K562 (cell line): ENCODE measurements around the gene FHL1. TPM values are rescaled to one million over a fixed set of nuclear protein-coding genes. Genes with fewer than 3 reads are reported as not detected.

ENCODE experiments used
- ATAC-seq: fragments of 200-7000 bp; cut with Tn5 transposase; 3 replicates; pipeline ENCODE4 v1.9.1; 2020; ENCODE audit warnings: moderate library complexity
- BruUV-seq: library from RNA; stranded (reverse); fragments of 400-500 nt; replicated peaks from 2 replicates; lab custom pipeline; 2021; lab: Mats Ljungman, UMichigan
- CTCF ChIA-PET: fragments of 300-600 bp; formaldehyde crosslinking; extraction: SDS; loops from one replicate; lab custom pipeline; 2021; ENCODE audit warnings: low intra/inter-chr PET ratio; lab: Yijun Ruan, JAX
- POLR2A ChIA-PET: fragments of 300-600, 350-650 bp; sonication (Branson Sonifier 250); formaldehyde crosslinking; extraction: SDS; loops from one replicate; lab custom pipeline; 2021; ENCODE audit warnings: antibody characterized with exemption, inconsistent platforms; lab: Yijun Ruan, JAX
- DNase-seq, 4 experiments: peaks; one replicate each; pipeline versions ENCODE4 v3.0.0 to v3.0.0-alpha.2; 2011 to 2018; ENCODE audit warnings: low spot score in 3 of 4, mixed read lengths in 3 of 4; ENCODE audit errors: extremely low read depth in 1 of 4
- FAIRE-seq: peaks from 2 replicates; lab custom pipeline; 2011; peaks lifted over from hg19 to GRCh38; lab: Jason Lieb, UNC
- H2AFZ ChIP-seq: 2 replicates; pipeline ENCODE4 v1.6.0; 2011; ENCODE audit warnings: low read depth, low read length, control low read depth, inconsistent platforms
- H3K27ac ChIP-seq: fragments of 200-600 bp; 3 replicates; pipeline ENCODE4 v1.8.0; 2011; ENCODE audit warnings: low read depth, mild to moderate bottlenecking, control low read depth, inconsistent platforms, low read length, moderate library complexity, mixed read lengths; ENCODE audit errors: extremely low read depth
- H3K27me3 ChIP-seq, 2 experiments: fragments of 300-600 bp in 1 of 2; 2 replicates in 1 of 2; 3 replicates in 1 of 2; pipeline versions ENCODE4 v1.6.0 to v1.8.0; 2011; ENCODE audit warnings: inconsistent platforms in 2 of 2, low read length in 2 of 2, mild to moderate bottlenecking in 1 of 2, mixed read lengths in 1 of 2, moderate library complexity in 1 of 2; ENCODE audit not compliant: control insufficient read depth in 2 of 2, insufficient read depth in 2 of 2
- H3K36me3 ChIP-seq: fragments of 300-600 bp; 3 replicates; pipeline ENCODE4 v1.8.0; 2011; ENCODE audit warnings: mild to moderate bottlenecking, low read length, inconsistent platforms; ENCODE audit not compliant: control insufficient read depth, insufficient read depth
- H3K4me1 ChIP-seq, 2 experiments: fragments of 200-600 bp in 1 of 2; replicated peaks in 1 of 2; 2 replicates in 1 of 2; 3 replicates in 1 of 2; pipeline versions ENCODE4 v1.5.1 to v1.8.0; 2011; ENCODE audit warnings: inconsistent platforms in 2 of 2, low read length in 2 of 2, mild to moderate bottlenecking in 1 of 2, mixed read lengths in 1 of 2, moderate library complexity in 1 of 2; ENCODE audit not compliant: control insufficient read depth in 2 of 2, insufficient read depth in 2 of 2
- H3K4me2 ChIP-seq: 2 replicates; pipeline ENCODE4 v1.6.1; 2011; ENCODE audit warnings: low read length, control low read depth, inconsistent platforms, mixed read lengths; ENCODE audit not compliant: insufficient read depth
- H3K4me3 ChIP-seq: fragments of 200-600 bp; sonication (generic), shearing (Covaris generic); 2 replicates; pipeline ENCODE4 v1.5.1; 2016; ENCODE audit warnings: control low read depth, inconsistent platforms
- H3K79me2 ChIP-seq: fragments of 200-600 bp; 3 replicates; pipeline ENCODE4 v1.8.0; 2011; ENCODE audit warnings: low read length, inconsistent platforms; ENCODE audit not compliant: control insufficient read depth, insufficient read depth
- H3K9ac ChIP-seq, 2 experiments: 2 replicates each; pipeline versions ENCODE4 v1.6.0 to v1.6.1; 2011; ENCODE audit warnings: low read depth in 2 of 2, low read length in 2 of 2, control low read depth in 1 of 2, inconsistent platforms in 1 of 2, mild to moderate bottlenecking in 1 of 2, mixed read lengths in 1 of 2; ENCODE audit not compliant: insufficient read depth in 1 of 2
- H3K9me1 ChIP-seq: one replicate; pipeline ENCODE4 v1.6.0; 2011; ENCODE audit warnings: inconsistent platforms, mild to moderate bottlenecking, low read length, moderate library complexity; ENCODE audit not compliant: control insufficient read depth, insufficient read depth
- H3K9me3 ChIP-seq: replicated peaks from 2 replicates; pipeline ENCODE4 v1.5.1; 2011; ENCODE audit warnings: low read depth, low read length, inconsistent platforms; ENCODE audit not compliant: control insufficient read depth, insufficient read depth
- H4K20me1 ChIP-seq: replicated peaks from 2 replicates; pipeline ENCODE4 v1.6.1; 2011; ENCODE audit warnings: low read length, inconsistent platforms, mixed read lengths; ENCODE audit not compliant: control insufficient read depth, insufficient read depth
- COPS2 ChIP-seq: fragments of 450-650 bp; conservative IDR thresholded peaks from 2 replicates; pipeline ENCODE4 v1.6.1; 2016; ENCODE audit warnings: mild to moderate bottlenecking, moderate library complexity
- PHB ChIP-seq: fragments of 250-450 bp; sonication (Bioruptor Pico); IDR thresholded peaks from 2 replicates; pipeline ENCODE4 v1.5.0; 2021
- PTRF ChIP-seq: fragments of 450-650 bp; IDR thresholded peaks from 2 replicates; pipeline ENCODE4 v1.6.1; 2016; ENCODE audit warnings: mild to moderate bottlenecking, missing genetic modification characterization, missing compliant biosample characterization
- SIX5 ChIP-seq, 2 experiments: IDR thresholded peaks; 2 replicates each; pipeline ENCODE4 v1.6.1; 2011; ENCODE audit warnings: low read length in 2 of 2, borderline replicate concordance in 1 of 2, low read depth in 1 of 2, mild to moderate bottlenecking in 1 of 2, moderate library complexity in 1 of 2; ENCODE audit not compliant: insufficient read depth in 1 of 2
- SPI1 ChIP-seq: IDR thresholded peaks from 2 replicates; pipeline ENCODE4 v1.6.1; 2011; ENCODE audit warnings: low read depth, low read length, control low read depth, borderline replicate concordance
- SRSF7 ChIP-seq: fragments of 200-400 bp; formaldehyde crosslinking; optimal IDR thresholded peaks from 2 replicates; pipeline ENCODE3; 2017; ENCODE audit warnings: mild to moderate bottlenecking, low read depth, low read length
- ZNF121 ChIP-seq: sonication (generic); formaldehyde crosslinking; conservative IDR thresholded peaks from 2 replicates; pipeline ENCODE4 v1.8.0; 2022; ENCODE audit warnings: missing genetic modification reagents
- WGBS: fragments of 100-300 bp; shearing (Covaris generic); methylation state at CpG from one replicate; pipeline ENCODE4 v1.1.6; 2016; ENCODE audit warnings: low coverage, mixed read lengths; ENCODE audit not compliant: insufficient coverage; ENCODE audit errors: missing lambda C conversion rate; 5-methylcytosine and 5-hydroxymethylcytosine counted together
- in situ Hi-C: fragments of 300-500 bp; cut with MboI; formaldehyde crosslinking; loops from 4 replicates; pipeline ENCODE4 v1.15.0; 2018; ENCODE audit warnings: inconsistent platforms, mixed read lengths
- intact Hi-C: fragments of 100-400 bp; cut with micrococcal nuclease; formaldehyde crosslinking; loops from 2 replicates; pipeline ENCODE4 v1.14.2; 2022
- polyA plus RNA-seq, 8 experiments: library from polyadenylated mRNA; depleted of rRNA in 4 of 8; stranded (reverse) in 5 of 8; unstranded in 3 of 8; fragments of >200 nt; fragmentation: Nextera tagmentation in 2 of 8; fragmentation: Illumina TruSeq in 1 of 8; extraction: Ambion mirVana in 2 of 8; extraction: Trizol in 1 of 8; gene quantifications; 2 replicates each; pipeline versions ENCODE4 v1.2.1 to v1.2.3, GENCODE V29; 2011 to 2014; ENCODE audit warnings: inconsistent platforms in 1 of 8, missing spikeins in 1 of 8
- total RNA-seq, 7 experiments: library from RNA; depleted of rRNA in 6 of 7; stranded (reverse); fragments of >200 nt in 6 of 7; fragmentation: Illumina TruSeq in 2 of 7; extraction: Trizol in 2 of 7; gene quantifications; 2 replicates each; pipeline versions ENCODE4 v1.2.1 to v1.2.3, GENCODE V29; 2011 to 2021; ENCODE audit warnings: low replicate concordance in 1 of 7

Gene FHL1
- total and polyA plus RNA-seq, 9 of the 15 experiments (the other 6 are each of a cell fraction or from before 2014, with no cell fraction given): 0.03 to 3.0 (median 0.13) TPM; not detected in 1

- Histone ChIP-seq H3K27me3 (peaks cover 0 to 14% of the 10 kb centered on the region in 2 experiments; a peak in 4 of 5 replicates), H3K36me3 (no peaks in the 10 kb centered on the region), H4K20me1 (no peaks in the 10 kb centered on the region), H3K27ac (no peak overlapping the region), H3K9me3 (no peaks in the 10 kb centered on the region), H3K9me1 (no peaks in the 10 kb centered on the region), H3K79me2 (no peaks in the 10 kb centered on the region), H3K4me3 (no peak overlapping the region), H3K9ac (no peak overlapping the region), H3K4me1 (no peaks in the 10 kb centered on the region), H3K4me2 (no peak overlapping the region), H2AFZ (no peak overlapping the region)
- no peak for ATAC-seq
- in situ Hi-C loops: no loop called here
- ChIA-PET POLR2A (no interaction called here), CTCF (no interaction called here)
- 0% methylated on average over 1 of the region's 2 CpGs for WGBS
- DNase-seq: no peak
- BruUV-seq: no TSS peak
- TF ChIP-seq PHB (CRISPR knock-in tag) (no peak), COPS2 (no peak), PTRF (tag) (no peak), SRSF7 (no peak), ZNF121 (CRISPR knock-in tag) (no peak)
- intact Hi-C loops: no loop called here
- no peak for FAIRE-seq
Observed at GRCh38 chrX:136192135-136192534, 44.8 kb downstream of the FHL1 start.

- H3K4me1 ChIP-seq: no peaks in the 10 kb centered on the region
- H3K79me2 ChIP-seq: no peaks in the 10 kb centered on the region
- POLR2A ChIA-PET: no interaction called here
- ATAC-seq (no peak), DNase-seq (no peak), FAIRE-seq (no peak)
- intact Hi-C loops (no loop called here), in situ Hi-C loops (no loop called here)
- H3K9me3 ChIP-seq: no peaks in the 10 kb centered on the region
- BruUV-seq: no TSS peak
- H3K36me3 ChIP-seq: no peaks in the 10 kb centered on the region
- H3K4me2 ChIP-seq: no peak overlapping the region
- H4K20me1 ChIP-seq: no peaks in the 10 kb centered on the region
- no peak overlapping the region for H3K27ac ChIP-seq
- H3K9me1 ChIP-seq: no peaks in the 10 kb centered on the region
- no peak overlapping the region for H3K4me3 ChIP-seq
- no peak overlapping the region for H3K9ac ChIP-seq
- H3K27me3 ChIP-seq: peaks cover 0 to 14% of the 10 kb centered on the region in 2 experiments; a peak in 4 of 5 replicates
- 0% methylated on average over 2 of the region's 3 CpGs for WGBS
- no peak overlapping the region for H2AFZ ChIP-seq
- TF ChIP-seq SIX5 (IDR thresholded peaks at IDR 0.05; ENCODE audit: borderline replicate concordance in 1 of 2, insufficient read depth in 1 of 2, low read depth in 1 of 2, low read length in 2 of 2) (no peak), SPI1 (0 out of 2 replicates have a peak, but pooled peaks have one; percentile 16)
- CTCF ChIA-PET: no interaction called here
Observed at GRCh38 chrX:136192839-136193414, 45.6 kb downstream of the FHL1 start.
